Activated CD4-positive, alpha-beta T cell treated with anti-CD3 and anti-CD28 coated beads, Interleukin-2, Interleukin-4, amounts not matched to agents 100 ng/mL and 50 ng/mL, durations not matched to agents 16 hours and 8 hours (primary cell): Measurements from ENCODE around the gene AOC2.
"Not testable (repeated sequence)": the region's sequence is repeated elsewhere in the genome, so short reads cannot be mapped to it uniquely, and the experiment has no call there.

ENCODE experiments used
- DNase-seq: peaks from one replicate; pipeline ENCODE4 v3.0.0-alpha.2; 2020; ENCODE audit warnings: low spot score

AOC2 gene

DNA sequence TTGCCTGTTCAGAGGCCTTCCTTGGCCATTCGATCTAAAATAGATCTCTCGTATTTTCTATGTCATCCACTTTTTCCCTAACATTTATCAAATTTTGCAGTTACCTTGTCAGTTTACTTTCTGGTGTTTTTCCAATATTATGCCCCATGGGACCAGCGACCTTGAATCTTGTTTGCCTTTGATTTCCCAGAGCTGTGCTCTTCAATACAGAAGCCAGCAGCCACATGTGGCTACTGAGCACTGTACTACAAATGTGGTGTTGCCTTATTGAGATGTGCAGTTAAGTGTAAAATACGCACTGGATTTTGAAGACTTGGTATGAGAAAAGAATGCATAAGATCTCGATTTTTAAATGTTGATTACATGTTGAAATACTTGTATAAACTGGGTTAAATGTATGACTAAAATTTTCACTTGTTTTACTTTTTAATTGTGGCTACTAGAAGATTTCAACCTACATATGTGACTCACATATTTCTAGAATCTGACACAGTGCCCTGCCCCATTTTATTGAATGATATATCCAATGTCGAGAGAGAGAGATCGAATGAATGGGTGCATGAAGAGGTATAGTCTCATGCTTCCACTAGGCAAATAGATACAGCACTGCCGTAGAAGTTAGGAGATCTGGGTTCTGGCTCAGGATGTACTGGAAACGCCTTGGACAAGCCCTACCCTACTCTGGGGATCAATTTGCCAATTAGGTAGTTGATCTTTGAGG is 12.0 kb upstream of the AOC2 start:
- no peak for DNase-seq

DNA sequence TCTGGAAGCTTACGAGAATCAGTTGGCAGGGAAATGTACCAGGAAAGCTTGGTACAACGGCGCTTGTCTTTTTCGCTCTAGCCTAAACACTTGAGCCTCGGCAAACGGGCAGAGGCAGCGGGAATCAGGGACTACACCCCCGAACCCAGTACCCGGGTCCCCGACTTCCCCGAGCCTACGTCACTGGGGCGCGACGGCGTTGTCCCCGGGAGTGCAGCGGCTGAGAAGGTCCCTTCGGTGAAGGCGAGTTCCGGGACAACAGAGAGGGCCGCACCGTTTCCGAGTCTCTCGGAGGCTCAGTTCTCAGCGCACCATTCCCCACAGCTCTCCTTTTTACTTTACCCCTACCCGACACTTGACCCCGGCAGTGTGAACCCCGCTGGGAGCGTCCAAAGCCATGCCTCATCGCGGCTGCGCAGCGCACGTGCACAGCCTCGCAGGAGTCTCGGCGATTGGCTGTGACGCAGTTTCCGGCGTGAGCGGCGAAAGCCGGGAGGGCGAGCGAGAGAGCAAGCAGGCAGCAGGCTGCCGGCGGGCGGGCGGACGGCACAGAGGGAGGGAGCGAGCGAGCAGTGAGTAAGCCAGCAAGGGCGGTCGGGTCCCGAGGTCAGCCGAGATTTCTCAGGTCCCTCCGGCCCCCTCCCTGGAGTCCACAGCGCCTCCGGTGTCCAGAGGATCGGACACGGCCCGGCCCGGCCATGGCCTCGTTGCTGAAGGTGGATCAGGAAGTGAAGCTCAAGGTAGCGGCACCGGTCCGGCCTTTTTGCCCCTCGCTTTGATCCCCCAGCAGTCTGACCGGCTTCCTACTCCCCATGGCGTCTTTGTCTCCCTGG is 11.2 kb upstream of the AOC2 start, which contains the start of gene PSME3:
Gene PSME3, plus strand, starts transcription at position 464 of the 833 bp plus-strand sequence. Its CDS starts 235 bp downstream, at position 699.
- peak; percentile 92 for DNase-seq

DNA sequence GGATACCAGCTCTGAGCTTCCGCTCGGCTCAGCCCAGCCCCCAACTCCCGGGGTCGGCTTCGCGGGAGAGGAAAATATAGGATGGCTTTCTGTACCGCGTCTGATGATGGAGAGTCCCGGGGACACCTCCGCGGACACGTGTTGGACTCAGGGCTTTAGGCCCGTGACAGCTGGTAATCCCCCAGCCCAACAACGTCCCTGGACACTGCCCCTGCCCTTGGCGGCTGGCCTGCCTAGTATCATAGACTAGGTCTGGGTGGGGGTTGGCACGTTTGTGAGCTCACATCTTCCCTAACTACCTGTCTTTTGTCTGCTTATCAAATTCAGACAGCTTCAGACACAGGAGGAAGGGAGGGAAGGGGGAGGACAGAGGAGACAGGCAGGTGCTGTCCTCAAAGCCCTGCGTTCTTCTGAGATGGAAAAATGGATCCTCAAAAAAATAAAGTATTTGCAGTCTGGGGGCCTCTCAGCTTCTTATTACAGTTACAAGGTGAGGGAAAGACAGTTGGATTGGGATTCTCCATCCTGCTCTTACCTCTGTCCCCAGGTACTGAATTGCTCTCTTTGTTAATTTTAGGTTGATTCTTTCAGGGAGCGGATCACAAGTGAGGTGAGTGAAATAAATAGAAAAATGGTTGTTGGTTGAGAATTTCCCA is 10.5 kb upstream of the AOC2 start:
- peak; percentile 6 for DNase-seq

DNA sequence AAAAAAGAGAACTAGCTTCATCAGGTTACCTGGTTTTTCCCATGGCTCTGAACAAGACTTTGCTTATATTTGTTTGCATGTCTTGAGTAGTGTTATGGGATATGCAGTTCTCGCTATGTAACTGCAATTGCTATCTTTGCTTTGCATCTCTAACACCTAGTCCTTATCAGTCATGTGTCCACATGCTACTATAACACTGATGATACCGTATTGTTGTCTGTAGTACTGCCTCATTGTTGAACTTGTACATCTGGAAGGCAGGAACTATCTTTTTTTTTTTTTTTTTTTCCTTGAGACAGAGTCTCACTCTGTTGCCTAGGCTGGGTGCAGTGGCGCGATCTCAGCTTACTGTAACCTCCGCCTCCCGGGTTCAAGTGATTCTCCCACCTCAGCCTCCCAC is 8.6 kb upstream of the AOC2 start:
- DNase-seq = no peak

DNA sequence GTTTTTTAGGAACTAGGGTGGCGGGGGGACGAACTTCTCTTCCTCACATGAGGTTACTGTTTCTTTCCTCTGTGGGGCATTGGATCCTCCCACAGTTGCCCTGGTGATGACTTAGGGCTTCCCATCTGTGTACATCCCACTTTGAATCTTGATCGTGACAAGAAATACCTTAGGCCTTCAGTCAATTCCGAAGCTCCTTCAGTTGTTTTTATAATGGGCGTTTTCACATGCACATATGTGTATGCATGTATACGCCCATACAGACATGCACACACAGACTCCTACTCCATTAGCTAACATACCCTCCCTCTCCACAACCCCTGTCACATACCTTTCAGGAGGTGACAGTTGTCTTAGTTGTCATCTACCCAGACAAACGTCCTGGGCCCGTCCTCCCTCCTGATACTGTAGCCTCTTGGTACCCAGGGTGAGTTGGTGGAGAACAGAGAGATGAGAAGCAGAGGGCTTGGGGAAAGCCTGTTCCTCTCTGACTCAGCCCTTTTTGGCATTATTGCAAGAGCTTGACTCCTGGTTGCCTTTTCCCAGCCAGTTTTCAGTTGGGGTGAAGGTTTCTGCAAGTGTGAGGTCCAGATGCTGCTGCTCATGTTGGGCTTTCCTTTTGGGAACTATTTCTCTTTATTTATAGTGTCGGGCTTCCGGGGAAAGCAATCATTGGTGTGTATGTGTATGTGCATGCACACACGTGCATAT is 2.2 kb upstream of the AOC2 start:
- DNase-seq = no peak

DNA sequence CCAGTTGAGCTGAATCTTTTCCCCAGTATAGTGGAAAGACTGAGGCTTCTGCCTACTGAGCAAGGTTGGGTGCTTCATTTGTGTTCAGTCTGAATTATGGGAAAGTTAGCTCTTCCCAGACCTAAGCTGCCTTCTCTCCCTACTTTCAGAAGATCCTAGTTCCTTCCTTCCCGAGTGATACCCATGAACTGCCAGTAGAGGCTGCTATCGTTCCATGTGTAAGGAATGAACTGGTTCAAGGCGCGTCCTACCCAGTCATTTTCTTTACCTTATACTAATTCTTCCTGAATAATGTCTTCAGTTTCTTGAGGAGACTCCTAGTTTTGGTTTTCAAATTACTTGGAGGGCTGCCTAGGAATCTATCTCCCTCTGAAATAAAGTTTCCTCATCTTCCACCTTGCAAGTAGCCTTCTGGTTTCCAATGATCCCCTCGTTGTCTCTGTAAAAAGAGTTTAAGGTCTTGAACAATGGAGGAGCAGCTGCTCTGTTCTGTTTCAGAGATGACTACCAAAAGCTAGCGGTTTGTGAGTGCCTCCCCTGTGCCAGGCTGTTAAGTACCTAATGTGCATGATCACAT is 934 bp upstream of the AOC2 start:
- no peak for DNase-seq

DNA sequence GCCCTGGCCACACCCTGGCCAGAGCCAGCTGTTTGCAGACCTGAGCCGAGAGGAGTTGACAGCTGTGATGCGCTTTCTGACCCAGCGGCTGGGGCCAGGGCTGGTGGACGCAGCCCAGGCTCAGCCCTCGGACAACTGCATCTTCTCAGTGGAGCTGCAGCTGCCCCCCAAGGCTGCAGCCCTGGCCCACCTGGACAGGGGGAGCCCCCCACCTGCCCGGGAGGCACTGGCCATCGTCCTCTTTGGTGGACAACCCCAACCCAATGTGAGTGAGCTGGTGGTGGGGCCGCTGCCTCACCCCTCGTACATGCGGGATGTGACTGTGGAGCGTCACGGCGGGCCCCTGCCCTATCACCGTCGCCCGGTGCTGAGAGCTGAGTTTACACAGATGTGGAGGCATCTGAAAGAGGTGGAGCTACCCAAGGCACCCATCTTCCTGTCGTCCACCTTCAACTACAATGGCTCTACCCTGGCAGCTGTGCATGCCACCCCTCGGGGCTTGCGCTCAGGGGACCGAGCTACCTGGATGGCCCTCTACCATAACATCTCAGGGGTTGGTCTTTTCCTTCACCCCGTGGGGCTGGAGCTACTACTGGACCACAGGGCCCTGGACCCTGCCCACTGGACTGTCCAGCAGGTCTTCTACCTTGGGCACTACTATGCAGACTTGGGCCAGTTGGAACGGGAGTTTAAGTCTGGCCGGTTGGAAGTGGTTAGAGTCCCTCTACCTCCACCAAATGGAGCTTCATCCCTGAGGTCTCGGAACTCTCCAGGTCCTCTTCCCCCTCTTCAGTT is 578 bp downstream of the AOC2 start:
- DNase-seq = no peak

DNA sequence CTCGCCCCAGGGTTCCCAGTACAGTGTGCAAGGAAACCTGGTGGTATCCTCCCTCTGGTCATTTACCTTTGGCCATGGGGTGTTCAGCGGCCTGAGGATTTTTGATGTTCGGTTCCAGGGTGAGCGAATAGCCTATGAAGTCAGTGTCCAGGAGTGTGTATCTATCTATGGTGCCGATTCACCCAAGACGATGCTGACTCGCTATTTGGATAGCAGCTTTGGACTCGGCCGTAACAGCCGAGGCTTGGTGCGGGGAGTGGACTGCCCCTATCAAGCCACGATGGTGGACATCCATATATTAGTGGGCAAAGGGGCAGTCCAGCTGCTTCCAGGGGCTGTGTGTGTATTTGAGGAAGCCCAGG is 1.2 kb downstream of the AOC2 start:
- no peak for DNase-seq

DNA sequence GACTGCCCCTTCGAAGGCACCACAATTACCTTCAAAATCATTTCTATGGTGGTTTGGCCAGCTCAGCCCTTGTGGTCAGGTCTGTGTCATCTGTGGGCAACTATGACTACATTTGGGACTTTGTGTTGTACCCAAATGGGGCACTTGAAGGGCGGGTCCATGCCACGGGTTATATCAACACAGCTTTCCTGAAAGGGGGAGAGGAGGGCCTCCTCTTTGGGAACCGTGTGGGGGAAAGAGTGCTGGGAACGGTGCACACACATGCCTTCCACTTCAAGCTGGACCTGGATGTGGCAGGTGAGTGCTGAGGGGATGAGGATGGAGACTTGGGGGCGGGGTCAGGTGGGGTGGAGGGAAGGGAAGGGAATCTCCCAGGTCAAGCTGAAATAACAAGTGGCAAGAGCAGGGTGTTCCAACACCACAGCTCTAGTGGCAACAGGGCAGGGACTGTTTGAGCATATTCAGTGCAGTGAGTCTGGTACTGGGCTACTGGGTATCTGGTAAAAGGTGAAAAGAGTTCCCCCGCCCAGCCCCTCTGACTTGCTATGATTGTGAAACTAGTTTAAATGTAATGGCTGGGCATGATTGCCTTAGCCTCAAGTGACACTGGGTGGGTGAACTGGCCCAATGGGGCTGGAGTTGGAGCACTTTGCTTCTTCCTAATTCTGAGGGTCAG is 1.7 kb downstream of the AOC2 start:
- DNase-seq = peak; percentile 62

DNA sequence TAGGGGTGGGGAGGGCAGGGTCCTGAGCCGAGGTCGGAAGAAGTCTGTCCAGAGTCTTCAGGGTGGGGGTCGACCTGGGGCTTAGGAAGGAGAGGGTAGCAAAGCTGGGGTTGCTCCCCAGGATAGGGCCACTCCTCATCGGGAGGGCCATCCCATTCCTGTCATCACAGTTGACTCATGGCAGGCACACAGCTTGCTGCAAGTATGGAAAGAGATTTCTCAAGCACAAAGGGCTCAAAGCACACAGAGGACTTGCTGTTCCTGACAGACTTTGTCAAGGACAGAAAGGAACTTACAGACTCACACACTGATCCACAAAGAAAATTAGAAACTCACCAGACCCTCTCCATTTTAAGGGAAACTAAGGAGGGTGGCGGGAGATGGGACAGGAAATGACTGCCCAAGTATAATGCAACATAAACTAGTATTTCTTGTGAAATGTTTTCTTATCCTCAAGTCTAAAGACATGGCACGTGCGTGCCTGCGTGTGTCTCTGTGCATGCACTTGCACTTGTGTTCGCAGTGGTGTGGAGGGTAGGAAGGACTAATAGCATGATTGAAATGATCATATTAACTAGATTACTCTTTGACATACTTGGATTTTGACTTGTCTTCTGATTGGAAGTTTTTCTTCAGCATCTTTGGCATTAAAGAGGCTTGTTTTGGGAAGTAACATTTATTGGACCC is 2.4 kb downstream of the AOC2 start:
- DNase-seq = no peak

DNA sequence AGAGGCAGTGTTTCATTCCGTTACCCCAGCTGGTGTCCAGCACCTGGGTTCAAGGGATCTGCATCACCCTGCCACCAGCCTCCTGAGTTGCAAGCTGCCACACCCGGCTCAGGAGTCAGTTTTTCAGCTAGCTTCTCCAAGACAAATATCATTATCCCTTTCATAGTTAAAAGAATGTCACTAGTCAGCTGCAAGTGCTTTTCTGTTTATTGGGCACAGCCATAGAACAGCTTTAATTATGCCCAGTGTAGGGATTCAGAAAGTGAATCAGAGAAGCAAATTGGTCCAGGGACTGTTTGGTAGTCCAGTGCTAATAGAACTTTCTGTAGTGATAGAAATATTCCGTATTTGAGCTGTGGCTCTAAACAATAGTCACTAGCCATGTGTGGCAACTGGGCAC is 3.7 kb downstream of the AOC2 start:
- DNase-seq = no peak

DNA sequence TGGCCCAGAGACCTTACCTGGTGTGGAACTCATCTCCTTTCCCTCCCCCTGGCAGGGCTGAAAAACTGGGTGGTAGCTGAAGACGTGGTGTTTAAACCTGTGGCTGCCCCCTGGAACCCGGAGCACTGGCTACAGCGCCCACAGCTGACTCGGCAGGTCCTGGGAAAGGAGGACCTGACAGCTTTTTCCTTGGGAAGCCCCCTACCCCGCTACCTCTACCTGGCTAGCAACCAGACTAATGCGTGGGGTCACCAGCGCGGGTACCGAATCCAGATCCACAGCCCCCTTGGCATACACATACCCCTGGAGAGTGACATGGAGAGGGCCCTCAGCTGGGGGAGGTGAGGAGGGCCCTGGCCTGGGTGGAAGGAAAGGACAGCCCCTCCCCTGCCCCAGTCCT is 4.7 kb downstream of the AOC2 start:
- DNase-seq = no peak

DNA sequence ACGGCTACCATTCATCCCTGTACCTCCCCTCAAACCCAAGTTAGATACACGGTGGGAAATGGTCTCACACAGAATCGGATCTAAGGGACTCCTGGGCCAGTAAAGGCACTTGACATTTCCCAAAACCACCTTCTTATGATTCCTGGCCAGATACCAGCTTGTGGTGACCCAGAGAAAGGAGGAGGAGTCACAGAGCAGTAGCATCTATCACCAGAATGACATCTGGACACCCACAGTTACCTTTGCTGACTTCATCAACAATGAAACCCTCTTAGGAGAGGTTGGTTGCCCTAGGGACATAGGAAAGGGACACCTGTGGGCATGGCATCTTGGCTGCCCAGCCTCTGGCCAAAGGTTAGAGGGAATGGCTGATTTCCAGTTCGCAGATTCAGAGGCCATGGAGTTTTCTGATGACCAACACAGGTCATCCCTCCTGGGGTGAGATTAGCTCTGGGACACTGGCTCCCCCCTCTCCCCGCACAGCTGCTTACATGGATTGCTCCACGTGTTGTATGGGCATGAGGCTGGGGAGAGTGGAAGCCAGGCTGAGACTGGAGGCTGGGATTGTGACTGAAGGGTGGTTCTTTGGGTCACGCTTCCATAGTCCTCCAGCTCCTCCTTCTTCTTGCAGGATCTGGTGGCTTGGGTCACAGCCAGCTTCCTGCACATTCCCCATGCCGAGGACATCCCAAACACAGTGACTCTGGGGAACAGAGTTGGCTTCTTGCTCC is 5.2 kb downstream of the AOC2 start:
- no peak for DNase-seq

DNA sequence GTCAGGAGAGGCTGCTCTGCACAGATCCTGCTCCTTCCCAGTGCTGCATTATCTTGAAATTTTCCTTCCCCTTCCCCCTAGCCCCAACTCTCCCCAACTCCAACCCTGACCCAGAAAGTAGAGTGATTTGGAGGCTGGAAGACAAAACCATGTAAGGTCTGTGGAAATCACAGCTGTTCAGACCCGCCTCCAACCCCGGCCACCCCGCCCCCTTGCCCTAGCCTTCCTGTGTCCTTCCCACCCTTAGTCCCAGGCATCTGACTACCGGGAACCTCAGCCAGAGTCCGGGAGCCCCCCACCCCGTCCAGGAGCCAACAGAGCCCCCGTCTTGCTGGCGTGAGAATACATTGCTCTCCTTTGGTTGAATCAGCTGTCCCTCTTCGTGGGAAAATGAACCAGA is 6.6 kb downstream of the AOC2 start, which contains the start of gene AOC3:
Gene AOC3, plus strand, starts transcription at position 246 of the 400 bp plus-strand sequence. Its CDS starts 145 bp downstream, at position 391.
- no peak for DNase-seq

DNA sequence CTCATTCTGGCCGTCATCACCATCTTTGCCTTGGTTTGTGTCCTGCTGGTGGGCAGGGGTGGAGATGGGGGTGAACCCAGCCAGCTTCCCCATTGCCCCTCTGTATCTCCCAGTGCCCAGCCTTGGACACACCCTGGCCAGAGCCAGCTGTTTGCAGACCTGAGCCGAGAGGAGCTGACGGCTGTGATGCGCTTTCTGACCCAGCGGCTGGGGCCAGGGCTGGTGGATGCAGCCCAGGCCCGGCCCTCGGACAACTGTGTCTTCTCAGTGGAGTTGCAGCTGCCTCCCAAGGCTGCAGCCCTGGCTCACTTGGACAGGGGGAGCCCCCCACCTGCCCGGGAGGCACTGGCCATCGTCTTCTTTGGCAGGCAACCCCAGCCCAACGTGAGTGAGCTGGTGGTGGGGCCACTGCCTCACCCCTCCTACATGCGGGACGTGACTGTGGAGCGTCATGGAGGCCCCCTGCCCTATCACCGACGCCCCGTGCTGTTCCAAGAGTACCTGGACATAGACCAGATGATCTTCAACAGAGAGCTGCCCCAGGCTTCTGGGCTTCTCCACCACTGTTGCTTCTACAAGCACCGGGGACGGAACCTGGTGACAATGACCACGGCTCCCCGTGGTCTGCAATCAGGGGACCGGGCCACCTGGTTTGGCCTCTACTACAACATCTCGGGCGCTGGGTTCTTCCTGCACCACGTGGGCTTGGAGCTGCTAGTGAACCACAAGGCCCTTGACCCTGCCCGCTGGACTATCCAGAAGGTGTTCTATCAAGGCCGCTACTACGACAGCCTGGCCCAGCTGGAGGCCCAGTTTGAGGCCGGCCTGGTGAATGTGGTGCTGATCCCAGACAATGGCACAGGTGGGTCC is 7.2 kb downstream of the AOC2 start:
- DNase-seq = not testable (repeated sequence)

DNA sequence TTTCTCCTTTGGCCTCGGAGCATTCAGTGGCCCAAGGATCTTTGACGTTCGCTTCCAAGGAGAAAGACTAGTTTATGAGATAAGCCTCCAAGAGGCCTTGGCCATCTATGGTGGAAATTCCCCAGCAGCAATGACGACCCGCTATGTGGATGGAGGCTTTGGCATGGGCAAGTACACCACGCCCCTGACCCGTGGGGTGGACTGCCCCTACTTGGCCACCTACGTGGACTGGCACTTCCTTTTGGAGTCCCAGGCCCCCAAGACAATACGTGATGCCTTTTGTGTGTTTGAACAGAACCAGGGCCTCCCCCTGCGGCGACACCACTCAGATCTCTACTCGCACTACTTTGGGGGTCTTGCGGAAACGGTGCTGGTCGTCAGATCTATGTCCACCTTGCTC is 8.0 kb downstream of the AOC2 start:
- no peak for DNase-seq

DNA sequence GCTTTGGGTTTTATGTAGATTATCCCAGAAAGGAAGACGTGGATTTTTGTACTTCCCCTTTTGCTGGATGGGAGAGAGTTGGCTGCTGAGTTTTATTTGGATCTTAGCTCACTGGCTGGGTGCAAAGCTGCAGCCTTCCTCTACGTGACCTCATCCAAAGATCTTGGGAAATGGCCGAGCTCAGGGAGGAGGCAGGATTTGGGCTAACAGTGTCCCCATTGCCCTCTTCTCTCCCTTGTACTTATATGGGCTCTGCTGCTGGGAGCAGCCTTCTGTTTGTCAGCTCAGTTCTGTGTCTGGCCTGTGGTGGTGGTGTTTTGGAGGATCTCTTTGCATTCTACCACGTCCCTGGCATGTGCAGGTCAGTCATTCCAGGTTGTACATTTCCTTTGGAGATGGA is 8.6 kb downstream of the AOC2 start:
- DNase-seq = no peak

DNA sequence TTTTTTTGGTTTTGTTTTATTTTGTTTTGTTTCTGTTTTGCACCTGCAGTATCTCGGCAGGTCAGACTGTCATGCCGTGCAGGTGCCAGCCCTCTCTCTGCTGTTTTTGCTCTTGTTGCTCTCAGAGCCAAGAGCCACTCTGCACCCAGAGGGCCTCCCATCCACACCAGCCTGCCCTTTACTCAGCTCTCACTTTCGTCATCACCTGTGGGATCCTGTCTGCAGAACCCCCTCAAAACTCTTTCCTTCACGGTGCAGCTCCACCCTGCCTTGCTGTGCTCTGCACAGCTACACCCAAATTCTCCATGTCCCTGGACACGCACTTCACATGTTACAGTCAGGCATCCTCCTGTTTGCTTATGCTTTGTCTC is 9.2 kb downstream of the AOC2 start:
- DNase-seq = no peak
